Sigmoid colon (tissue), 7 donors: ENCODE data around the gene APBA1. TPM values are rescaled to one million over a fixed set of nuclear protein-coding genes. Genes with fewer than 3 reads are reported as not detected.

Experiments used
- DNase-seq: peaks from one replicate; pipeline ENCODE4 v3.0.0-alpha.2; 2019
- H3K27ac ChIP-seq, 4 donors: fragments of 200-600 bp; sonication (generic); one replicate each; pipeline ENCODE4 v1.5.1; 2016 to 2019; ENCODE audit warnings: mild to moderate bottlenecking in 1 of 4
- H3K27me3 ChIP-seq, 3 donors: fragments of 200-600 bp; sonication (generic); one replicate each; pipeline ENCODE4 v1.5.1; 2019; ENCODE audit warnings: mild to moderate bottlenecking in 1 of 3
- H3K36me3 ChIP-seq, 4 donors: fragments of 200-600 bp; sonication (generic); one replicate each; pipeline ENCODE4 v1.5.1; 2016 to 2019
- H3K4me1 ChIP-seq, 4 donors: fragments of 200-600 bp; sonication (generic); one replicate each; pipeline ENCODE4 v1.5.1; 2017 to 2019
- H3K4me3 ChIP-seq, 4 donors: fragments of 200-600 bp; sonication (generic); one replicate each; pipeline ENCODE4 v1.5.1; 2017 to 2019; ENCODE audit warnings: mild to moderate bottlenecking in 2 of 4, moderate library complexity in 1 of 4
- H3K9me3 ChIP-seq, 4 donors: fragments of 200-600 bp in 3 of 4; sonication (generic) in 3 of 4; one replicate each; pipeline versions ENCODE4 v1.5.1 to v1.6.1; 2013 to 2019
- EP300 ChIP-seq, 4 donors: sonication (generic); formaldehyde crosslinking; IDR thresholded peaks; one replicate each; pipeline ENCODE4 v1.6.1; 2017; ENCODE audit warnings: antibody characterized with exemption in 4 of 4
- POLR2A ChIP-seq, 2 donors: fragments of 450-650 bp; IDR thresholded peaks; one replicate each; pipeline ENCODE4 v1.6.1; 2016; ENCODE audit warnings: antibody characterized with exemption in 2 of 2, mild to moderate bottlenecking in 2 of 2, moderate library complexity in 2 of 2
- POLR2AphosphoS5 ChIP-seq, 4 donors: sonication (generic); formaldehyde crosslinking; IDR thresholded peaks; one replicate each; pipeline ENCODE4 v1.6.1; 2017; ENCODE audit warnings: antibody characterized with exemption in 4 of 4
- WGBS, 2 donors: extraction: QIAGEN DNeasy Blood & Tissue Kit; methylation state at CpG; one replicate each; pipeline ENCODE4 v1.1.7; 2013; 5-methylcytosine and 5-hydroxymethylcytosine counted together
- intact Hi-C: fragments of 100-400 bp; cut with DNase I; formaldehyde crosslinking; loops from one replicate; pipeline ENCODE4 v1.15.1; 2023
- polyA plus RNA-seq, 3 donors: library from polyadenylated mRNA; stranded (reverse); fragments of 200-250 nt; gene quantifications; one replicate each; pipeline ENCODE4 v1.2.3, GENCODE V29; 2013
- total RNA-seq, 4 donors: library from RNA; depleted of rRNA; stranded (reverse); fragments of >200 nt; gene quantifications; one replicate each; pipeline ENCODE4 v1.1.0, GENCODE V29; 2016
- TF ChIP-seq, protein P1 (sequence below), 4 experiments: fragments of 450-650 bp in 3 of 4; fragments of 200-600 bp in 1 of 4; IDR thresholded peaks; one replicate each; pipeline ENCODE4 v1.5.1; 2016 to 2019; ENCODE audit warnings: antibody characterized with exemption in 4 of 4, mild to moderate bottlenecking in 3 of 4, moderate library complexity in 2 of 4
- donor health status: healthy with polysubstance abuse.
- donor health status: Bipolar disorder and iron deficiency.
- donor health status: healthy.

Gene APBA1
- total and polyA plus RNA-seq, 7 donors: 1.7 to 6.7 (median 4.2) TPM

DNA sequence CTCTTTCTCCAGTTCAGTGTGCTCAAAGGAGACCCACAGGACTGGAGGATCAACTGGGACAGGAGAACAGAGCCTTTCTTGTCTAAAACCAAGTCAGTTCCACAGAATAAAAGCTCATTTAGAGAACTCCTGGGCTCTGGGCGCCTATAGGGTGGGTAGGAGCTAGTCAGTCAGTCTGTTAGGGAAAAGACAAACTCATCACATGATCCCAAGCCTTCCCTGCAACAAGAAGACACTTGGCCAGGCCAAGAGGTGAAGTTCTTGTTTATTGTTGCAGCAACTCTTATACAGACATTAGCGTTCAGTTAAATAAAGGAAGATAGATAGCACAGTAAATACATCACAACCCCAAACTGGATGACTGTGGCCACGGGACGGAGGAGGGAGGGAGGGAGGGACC lies 244.9 kb downstream of the APBA1 start:
- DNase-seq: no peak
- TF ChIP-seq POLR2AphosphoS5 (IDR thresholded peaks at IDR 0.05): no peak
- TF ChIP-seq, protein P1, sequence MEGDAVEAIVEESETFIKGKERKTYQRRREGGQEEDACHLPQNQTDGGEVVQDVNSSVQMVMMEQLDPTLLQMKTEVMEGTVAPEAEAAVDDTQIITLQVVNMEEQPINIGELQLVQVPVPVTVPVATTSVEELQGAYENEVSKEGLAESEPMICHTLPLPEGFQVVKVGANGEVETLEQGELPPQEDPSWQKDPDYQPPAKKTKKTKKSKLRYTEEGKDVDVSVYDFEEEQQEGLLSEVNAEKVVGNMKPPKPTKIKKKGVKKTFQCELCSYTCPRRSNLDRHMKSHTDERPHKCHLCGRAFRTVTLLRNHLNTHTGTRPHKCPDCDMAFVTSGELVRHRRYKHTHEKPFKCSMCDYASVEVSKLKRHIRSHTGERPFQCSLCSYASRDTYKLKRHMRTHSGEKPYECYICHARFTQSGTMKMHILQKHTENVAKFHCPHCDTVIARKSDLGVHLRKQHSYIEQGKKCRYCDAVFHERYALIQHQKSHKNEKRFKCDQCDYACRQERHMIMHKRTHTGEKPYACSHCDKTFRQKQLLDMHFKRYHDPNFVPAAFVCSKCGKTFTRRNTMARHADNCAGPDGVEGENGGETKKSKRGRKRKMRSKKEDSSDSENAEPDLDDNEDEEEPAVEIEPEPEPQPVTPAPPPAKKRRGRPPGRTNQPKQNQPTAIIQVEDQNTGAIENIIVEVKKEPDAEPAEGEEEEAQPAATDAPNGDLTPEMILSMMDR (IDR thresholded peaks at IDR 0.05): no peak
- no peak for TF ChIP-seq POLR2A (IDR thresholded peaks at IDR 0.05)
- no peak for TF ChIP-seq EP300 (IDR thresholded peaks at IDR 0.05)
- WGBS, 2 donors: 87% methylated on average over 4 of the region's 4 CpGs
- no peaks in the 10 kb centered on the region for H3K27me3 ChIP-seq
- intact Hi-C loops: no loop called here
- no peaks in the 10 kb centered on the region for H3K9me3 ChIP-seq
- H3K4me1 ChIP-seq: no peaks in the 10 kb centered on the region
- H3K27ac ChIP-seq: no peak overlapping the region
- H3K36me3 ChIP-seq: no peaks in the 10 kb centered on the region
- no peak overlapping the region for H3K4me3 ChIP-seq

DNA sequence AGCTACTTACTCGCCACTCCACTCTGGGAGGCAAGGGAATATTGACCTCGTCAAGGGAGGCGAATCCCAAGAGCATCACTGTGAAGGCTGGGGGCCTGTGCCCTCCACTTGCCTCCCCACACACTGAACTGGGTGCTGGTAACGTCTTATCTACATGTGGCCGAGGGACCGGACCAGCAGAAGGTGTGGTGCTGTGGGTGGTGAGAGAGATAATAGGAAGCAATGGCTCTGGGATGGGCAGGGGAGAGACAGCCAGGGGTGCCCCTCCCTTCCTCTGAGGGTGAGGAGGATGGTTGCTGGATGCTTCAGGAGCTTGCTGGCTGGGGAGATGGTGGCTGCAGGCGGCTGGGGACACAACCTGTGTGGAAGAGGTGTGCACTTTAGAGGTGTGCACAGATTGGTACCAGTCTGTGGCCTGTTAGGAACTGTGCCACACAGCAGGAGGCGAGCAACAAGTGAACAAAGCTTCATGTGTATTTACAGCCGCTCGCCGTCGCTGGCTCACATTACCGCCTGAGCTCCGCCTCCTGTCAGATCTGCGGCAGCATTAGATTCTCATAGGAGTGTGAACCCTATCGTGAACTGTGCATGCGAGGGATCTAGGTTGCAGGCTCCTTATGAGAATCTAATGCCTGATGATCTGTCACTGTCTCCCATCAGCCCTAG lies 246.9 kb downstream of the APBA1 start:
- no peak for DNase-seq
- H3K4me3 ChIP-seq: no peak overlapping the region
- intact Hi-C loops: no loop called here
- no peaks in the 10 kb centered on the region for H3K4me1 ChIP-seq
- TF ChIP-seq, protein P1 (IDR thresholded peaks at IDR 0.05): no peak
- no peak for TF ChIP-seq EP300 (IDR thresholded peaks at IDR 0.05)
- no peak for TF ChIP-seq POLR2AphosphoS5 (IDR thresholded peaks at IDR 0.05)
- no peak for TF ChIP-seq POLR2A (IDR thresholded peaks at IDR 0.05)
- H3K27ac ChIP-seq: no peak overlapping the region
- H3K9me3 ChIP-seq: no peaks in the 10 kb centered on the region
- 90 to 93% methylated on average over 17 of the region's 17 CpGs for WGBS, 2 donors
- no peaks in the 10 kb centered on the region for H3K27me3 ChIP-seq
- H3K36me3 ChIP-seq: no peaks in the 10 kb centered on the region

DNA sequence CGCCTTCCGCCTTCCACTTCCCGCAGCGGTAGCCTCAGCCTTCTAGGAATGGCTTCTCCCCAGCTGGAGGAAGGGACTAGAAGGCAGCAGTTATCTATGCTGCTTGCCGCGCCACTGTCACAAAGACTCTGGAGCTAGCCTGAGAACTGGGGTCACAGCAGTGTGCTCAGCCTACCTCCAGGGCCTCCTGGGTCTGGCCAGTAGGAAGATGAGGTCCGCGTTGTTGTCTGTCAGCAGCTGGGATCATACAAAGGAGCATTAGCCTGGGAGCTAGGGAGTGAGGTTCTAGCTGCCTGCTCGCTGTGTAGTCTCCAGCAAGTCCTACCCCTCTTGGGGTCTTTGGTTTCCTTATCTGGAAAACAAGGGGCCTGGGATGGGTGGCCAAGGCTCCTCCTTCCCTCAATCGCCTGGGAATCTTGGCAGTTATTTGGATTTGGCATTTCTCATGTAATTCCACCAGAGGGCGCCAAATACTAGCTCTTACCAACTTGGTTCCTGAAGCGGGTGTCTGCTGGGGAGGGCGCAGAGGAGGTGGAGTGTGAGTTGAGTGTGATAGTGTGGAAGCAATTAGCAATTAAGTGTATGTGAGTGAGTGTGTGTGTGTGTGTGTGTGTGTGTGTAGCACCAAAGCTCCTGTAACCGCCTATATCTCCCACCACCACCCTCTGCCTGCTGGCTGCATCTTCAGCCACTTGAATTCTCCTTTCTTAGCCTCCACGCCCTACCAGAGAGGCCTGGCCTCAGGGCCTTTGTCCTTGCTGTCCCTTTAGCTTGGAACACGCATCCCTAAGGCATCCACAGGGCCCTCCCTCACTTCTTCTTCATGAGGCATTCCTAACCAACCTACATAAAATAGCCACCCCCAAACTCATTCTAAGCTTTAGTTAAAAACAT lies 250.0 kb downstream of the APBA1 start:
- H3K27me3 ChIP-seq: no peaks in the 10 kb centered on the region
- WGBS, 2 donors: 56 to 61% methylated on average over 16 of the region's 16 CpGs
- no peak overlapping the region for H3K27ac ChIP-seq
- H3K9me3 ChIP-seq: no peaks in the 10 kb centered on the region
- peak; percentile 77 for DNase-seq
- TF ChIP-seq, protein P1 (IDR thresholded peaks at IDR 0.05): peak; percentile 60 to 77 (median 70)
- TF ChIP-seq POLR2AphosphoS5 (IDR thresholded peaks at IDR 0.05) (no peak), EP300 (IDR thresholded peaks at IDR 0.05) (no peak), POLR2A (IDR thresholded peaks at IDR 0.05) (no peak)
- H3K4me3 ChIP-seq: no peak overlapping the region
- no peaks in the 10 kb centered on the region for H3K36me3 ChIP-seq
- no peaks in the 10 kb centered on the region for H3K4me1 ChIP-seq
- intact Hi-C loops: loop anchor here (2.0 kb wide), 3 partner anchors 125 to 497 kb away; no protein-coding TSS in a partner anchor

DNA sequence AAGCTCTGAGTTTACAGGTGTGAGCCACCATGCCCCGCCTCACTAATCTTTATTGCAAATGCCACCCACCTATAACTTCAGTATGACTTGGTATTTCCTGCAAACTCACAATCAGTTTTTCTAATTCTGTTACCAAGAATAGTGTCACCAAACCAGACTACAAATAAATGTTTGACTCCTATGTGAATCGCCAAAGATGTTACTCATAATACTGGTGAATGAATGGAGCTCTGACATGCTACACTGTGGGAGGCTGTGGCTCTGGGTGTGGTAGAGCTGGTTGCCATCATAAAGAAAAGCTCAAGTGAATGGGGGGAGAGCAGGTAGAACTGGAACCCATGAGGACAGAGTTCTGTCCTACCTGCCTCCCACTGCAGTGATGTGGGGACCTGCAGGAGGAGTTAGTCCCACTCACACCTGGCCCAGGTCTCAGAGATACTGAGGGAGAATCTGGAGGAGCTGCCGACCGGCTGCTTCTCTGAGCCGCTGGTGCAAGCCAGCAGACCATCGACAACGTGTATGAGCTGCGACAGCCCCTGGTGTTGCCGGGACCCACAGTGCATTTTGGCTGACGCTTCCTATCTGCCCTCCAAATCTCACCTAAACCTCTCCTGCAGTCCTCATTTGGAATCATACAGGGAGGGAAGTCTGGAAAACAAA lies 251.4 kb downstream of the APBA1 start:
- TF ChIP-seq EP300 (IDR thresholded peaks at IDR 0.05) (no peak), POLR2A (IDR thresholded peaks at IDR 0.05) (no peak), POLR2AphosphoS5 (IDR thresholded peaks at IDR 0.05) (no peak)
- TF ChIP-seq, protein P1 (IDR thresholded peaks at IDR 0.05): no peak
- DNase-seq: no peak
- intact Hi-C loops: no loop called here
- H3K27me3 ChIP-seq: no peaks in the 10 kb centered on the region
- 87 to 88% methylated on average over 10 of the region's 10 CpGs for WGBS, 2 donors
- H3K9me3 ChIP-seq: no peaks in the 10 kb centered on the region
- H3K27ac ChIP-seq: no peak overlapping the region
- no peak overlapping the region for H3K4me3 ChIP-seq
- H3K36me3 ChIP-seq: no peaks in the 10 kb centered on the region
- no peaks in the 10 kb centered on the region for H3K4me1 ChIP-seq
